ENCODE data around the gene DMAC2L.
"Not testable (repeated sequence)": the region's sequence is repeated elsewhere in the genome, so short reads cannot be mapped to it uniquely, and the experiment has no call there.

DMAC2L gene

DNA sequence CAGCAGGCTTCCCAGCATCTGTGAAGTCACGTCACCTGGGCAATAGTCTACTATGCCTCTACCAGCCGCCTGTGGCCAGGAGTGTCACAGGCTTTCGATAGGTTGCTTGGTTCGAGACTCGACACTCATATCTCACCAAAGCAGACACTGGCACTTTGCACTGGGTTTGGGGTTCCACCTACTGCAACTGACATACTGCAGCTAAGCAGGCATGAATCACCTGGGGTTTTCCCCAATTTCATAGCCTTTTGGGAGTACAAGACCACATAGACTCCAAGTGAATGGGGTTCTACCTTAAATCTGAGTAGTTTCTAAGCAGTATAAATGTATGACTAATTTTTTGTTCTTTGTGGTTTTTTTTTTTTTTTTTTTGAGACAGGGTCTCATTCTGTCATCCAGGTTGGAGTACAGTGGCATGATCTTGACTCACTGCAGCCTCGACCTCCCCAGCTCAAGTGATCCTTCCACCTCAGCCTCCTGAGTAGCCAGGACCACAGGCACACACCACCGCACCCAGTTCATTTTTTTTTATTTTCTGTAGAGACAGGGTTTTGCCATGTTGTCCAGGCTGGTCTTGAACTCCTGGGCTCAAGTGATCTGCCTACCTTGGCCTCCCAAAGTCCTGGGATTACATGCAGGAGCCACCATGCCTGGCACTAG is 32.1 kb downstream of the DMAC2L start:
- no peaks in the 10 kb centered on the region for H3K9me3 ChIP-seq (ENCODE audit: control insufficient read depth, low read depth, low read length)
- H3K27me3 ChIP-seq (ENCODE audit: control insufficient read depth, insufficient read depth, low read length): no peaks in the 10 kb centered on the region
- H3K27ac ChIP-seq (ENCODE audit: low read length): no peak overlapping the region
- H3K4me1 ChIP-seq (ENCODE audit: control insufficient read depth, low read depth, low read length): peaks cover 7% of the 10 kb centered on the region
- no peak overlapping the region for H3K9ac ChIP-seq (ENCODE audit: low read length)
- no peak overlapping the region for H3K4me3 ChIP-seq (ENCODE audit: low read length)
- no peaks in the 10 kb centered on the region for H3K36me3 ChIP-seq (ENCODE audit: control insufficient read depth, low read depth, low read length)

DNA sequence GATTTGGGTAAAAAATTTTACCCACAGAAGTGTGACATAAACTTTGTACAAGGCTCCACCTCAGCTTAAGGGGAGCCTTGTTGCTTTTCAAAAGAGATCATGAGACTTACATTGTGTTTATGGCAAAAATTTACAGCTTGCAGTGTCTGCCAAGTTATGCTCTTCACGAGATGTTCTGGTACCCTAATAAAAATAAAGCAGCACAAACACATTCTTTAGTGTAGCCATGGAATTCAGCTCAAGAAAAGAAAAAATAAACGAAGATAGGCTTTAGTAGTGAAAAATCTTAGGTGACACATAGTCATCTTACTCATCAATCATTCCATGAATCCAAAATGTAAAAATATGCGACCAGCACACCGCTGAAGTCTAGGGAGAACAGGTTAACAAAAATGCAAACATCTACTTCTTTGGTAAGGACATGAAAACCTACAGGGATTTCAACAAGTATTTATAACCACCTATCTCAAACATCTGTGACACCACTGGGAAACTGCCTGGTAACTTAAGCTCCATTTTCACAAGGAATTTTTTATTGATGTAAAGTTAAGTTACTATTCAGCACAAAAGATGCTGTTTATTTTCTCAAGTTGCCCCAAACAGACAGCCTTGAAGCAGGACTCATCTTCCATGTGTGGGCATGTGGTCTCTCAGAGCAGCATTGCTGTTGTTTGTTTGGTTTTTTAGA is 32.9 kb downstream of the DMAC2L start:
- Histone ChIP-seq H3K27ac (ENCODE audit: low read length) (no peak overlapping the region), H3K27me3 (ENCODE audit: control insufficient read depth, insufficient read depth, low read length) (no peaks in the 10 kb centered on the region), H3K9ac (ENCODE audit: low read length) (no peak overlapping the region), H3K9me3 (ENCODE audit: control insufficient read depth, low read depth, low read length) (no peaks in the 10 kb centered on the region), H3K4me3 (ENCODE audit: low read length) (no peak overlapping the region), H3K4me1 (ENCODE audit: control insufficient read depth, low read depth, low read length) (peaks cover 7% of the 10 kb centered on the region), H3K36me3 (ENCODE audit: control insufficient read depth, low read depth, low read length) (no peaks in the 10 kb centered on the region)

DNA sequence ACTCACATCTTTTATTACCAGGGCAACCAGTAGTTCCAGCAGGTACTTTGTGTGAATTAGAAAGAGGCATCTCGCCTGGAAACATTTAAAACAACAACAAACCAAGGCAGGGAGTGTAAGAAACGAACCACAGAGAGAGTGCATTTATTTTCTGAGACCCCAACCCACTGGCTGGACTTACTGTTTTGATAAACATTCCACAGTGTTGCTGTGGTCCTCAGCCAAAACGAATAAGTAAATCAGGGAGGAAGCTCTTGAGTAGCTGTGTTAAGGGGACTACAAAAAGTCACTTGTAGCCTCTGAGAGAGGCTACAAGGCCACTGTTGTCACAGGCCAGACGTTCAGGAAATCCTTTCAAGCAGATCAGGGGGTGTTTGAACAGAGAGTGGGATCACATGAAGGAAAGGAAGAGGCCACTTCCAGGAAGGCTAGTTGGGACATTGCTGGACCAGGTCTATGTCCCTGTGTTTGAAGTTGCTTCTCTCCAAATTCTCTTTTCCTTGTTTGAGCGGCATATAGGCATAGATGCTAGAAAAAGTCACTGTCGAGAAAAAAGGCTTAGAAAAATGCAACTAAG is 33.8 kb downstream of the DMAC2L start:
- Histone ChIP-seq H3K36me3 (ENCODE audit: control insufficient read depth, low read depth, low read length) (no peaks in the 10 kb centered on the region), H3K27ac (ENCODE audit: low read length) (no peak overlapping the region), H3K4me1 (ENCODE audit: control insufficient read depth, low read depth, low read length) (peaks cover 7% of the 10 kb centered on the region), H3K4me3 (ENCODE audit: low read length) (no peak overlapping the region), H3K9me3 (ENCODE audit: control insufficient read depth, low read depth, low read length) (no peaks in the 10 kb centered on the region), H3K9ac (ENCODE audit: low read length) (no peak overlapping the region), H3K27me3 (ENCODE audit: control insufficient read depth, insufficient read depth, low read length) (no peaks in the 10 kb centered on the region)

- peaks cover 7% of the 10 kb centered on the region for H3K4me1 ChIP-seq (ENCODE audit: control insufficient read depth, low read depth, low read length)
Measured at GRCh38 chr14:50347521-50347920, 35.4 kb downstream of the DMAC2L start.

GRCh38 chr14:50348933-50349332 is 36.8 kb downstream of the DMAC2L start:
- Histone ChIP-seq H3K27me3 (ENCODE audit: control insufficient read depth, insufficient read depth, low read length) (no peaks in the 10 kb centered on the region), H3K4me1 (ENCODE audit: control insufficient read depth, low read depth, low read length) (no peaks in the 10 kb centered on the region), H3K4me3 (ENCODE audit: low read length) (no peak overlapping the region), H3K9ac (ENCODE audit: low read length) (no peak overlapping the region), H3K36me3 (ENCODE audit: control insufficient read depth, low read depth, low read length) (no peaks in the 10 kb centered on the region), H3K27ac (ENCODE audit: low read length) (no peak overlapping the region), H3K9me3 (ENCODE audit: control insufficient read depth, low read depth, low read length) (no peaks in the 10 kb centered on the region)

More at GRCh38 chr14:50347521-50347920, 35.4 kb downstream of the DMAC2L start:
- H3K27ac ChIP-seq (ENCODE audit: low read length): no peak overlapping the region
- H3K9ac ChIP-seq (ENCODE audit: low read length): no peak overlapping the region
- no peak overlapping the region for H3K4me3 ChIP-seq (ENCODE audit: low read length)
- no peaks in the 10 kb centered on the region for H3K36me3 ChIP-seq (ENCODE audit: control insufficient read depth, low read depth, low read length)
- H3K9me3 ChIP-seq (ENCODE audit: control insufficient read depth, low read depth, low read length): no peaks in the 10 kb centered on the region
- H3K27me3 ChIP-seq (ENCODE audit: control insufficient read depth, insufficient read depth, low read length): no peaks in the 10 kb centered on the region

DNA sequence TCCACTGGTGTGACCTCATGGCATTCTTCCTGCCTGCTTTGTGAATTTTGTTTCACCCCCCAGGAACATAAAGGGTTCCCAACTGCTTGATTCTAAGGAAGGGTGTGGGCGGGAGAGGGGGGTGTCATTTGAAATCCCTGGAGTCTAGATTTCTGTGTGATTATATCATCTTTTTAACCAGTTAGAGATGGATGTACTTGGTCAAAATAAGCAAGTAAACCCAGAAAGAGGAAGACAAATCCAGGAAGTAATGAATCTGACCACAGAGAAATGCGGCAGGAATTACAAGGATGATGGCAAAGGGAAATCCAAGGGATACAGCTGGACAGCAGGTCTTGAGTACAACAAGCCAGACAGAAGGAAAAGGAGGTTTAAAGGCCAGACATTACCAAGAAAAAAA is 38.9 kb downstream of the DMAC2L start:
- H3K27me3 ChIP-seq (ENCODE audit: control insufficient read depth, insufficient read depth, low read length): no peaks in the 10 kb centered on the region
- H3K36me3 ChIP-seq (ENCODE audit: control insufficient read depth, low read depth, low read length): no peaks in the 10 kb centered on the region
- no peaks in the 10 kb centered on the region for H3K9me3 ChIP-seq (ENCODE audit: control insufficient read depth, low read depth, low read length)
- no peak overlapping the region for H3K9ac ChIP-seq (ENCODE audit: low read length)
- H3K27ac ChIP-seq (ENCODE audit: low read length): no peak overlapping the region
- no peaks in the 10 kb centered on the region for H3K4me1 ChIP-seq (ENCODE audit: control insufficient read depth, low read depth, low read length)
- H3K4me3 ChIP-seq (ENCODE audit: low read length): no peak overlapping the region

DNA sequence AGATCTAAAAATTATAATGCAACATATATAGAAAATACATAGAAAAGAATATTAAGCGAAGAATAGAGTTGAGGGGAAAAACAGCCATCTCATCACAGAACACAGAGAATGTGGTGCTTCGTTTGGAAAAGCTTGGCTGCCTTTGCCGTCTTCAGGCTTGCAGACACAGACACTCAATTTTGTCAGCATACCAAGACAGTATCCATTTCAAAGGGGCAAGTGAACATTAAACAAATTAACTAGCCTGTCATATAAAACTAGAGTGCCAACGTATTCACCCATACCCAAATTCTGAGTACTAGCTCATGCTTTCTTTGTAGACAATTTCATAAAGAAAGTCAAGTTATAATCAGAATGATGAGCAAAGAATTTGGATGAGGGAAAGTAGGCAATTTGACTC is 40.5 kb downstream of the DMAC2L start:
- Histone ChIP-seq H3K36me3 (ENCODE audit: control insufficient read depth, low read depth, low read length) (no peaks in the 10 kb centered on the region), H3K9ac (ENCODE audit: low read length) (no peak overlapping the region), H3K9me3 (ENCODE audit: control insufficient read depth, low read depth, low read length) (no peaks in the 10 kb centered on the region), H3K27me3 (ENCODE audit: control insufficient read depth, insufficient read depth, low read length) (no peaks in the 10 kb centered on the region), H3K4me3 (ENCODE audit: low read length) (no peak overlapping the region), H3K4me1 (ENCODE audit: control insufficient read depth, low read depth, low read length) (no peaks in the 10 kb centered on the region), H3K27ac (ENCODE audit: low read length) (no peak overlapping the region)

DNA sequence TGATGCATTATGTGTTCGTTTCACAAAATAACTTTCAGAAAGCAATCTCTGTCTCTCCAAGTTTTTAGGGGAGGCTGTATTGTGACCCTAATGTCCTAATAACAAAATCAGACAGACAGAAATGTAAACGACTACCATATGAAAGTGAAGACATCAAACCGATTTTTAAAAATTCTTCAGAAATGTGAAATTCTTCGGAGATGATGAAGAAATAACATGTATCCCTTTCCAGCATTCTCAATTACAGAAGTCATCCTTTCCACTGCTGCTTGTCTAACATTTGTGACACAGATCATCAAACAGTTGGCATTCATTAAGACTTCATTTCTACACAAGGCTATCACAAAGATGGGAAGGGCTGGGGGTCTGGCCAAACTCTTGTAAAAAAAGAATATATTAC is 41.0 kb downstream of the DMAC2L start:
- H3K27ac ChIP-seq (ENCODE audit: low read length): no peak overlapping the region
- H3K36me3 ChIP-seq (ENCODE audit: control insufficient read depth, low read depth, low read length): no peaks in the 10 kb centered on the region
- H3K4me3 ChIP-seq (ENCODE audit: low read length): no peak overlapping the region
- H3K27me3 ChIP-seq (ENCODE audit: control insufficient read depth, insufficient read depth, low read length): no peaks in the 10 kb centered on the region
- no peak overlapping the region for H3K9ac ChIP-seq (ENCODE audit: low read length)
- H3K9me3 ChIP-seq (ENCODE audit: control insufficient read depth, low read depth, low read length): no peaks in the 10 kb centered on the region
- H3K4me1 ChIP-seq (ENCODE audit: control insufficient read depth, low read depth, low read length): no peaks in the 10 kb centered on the region

DNA sequence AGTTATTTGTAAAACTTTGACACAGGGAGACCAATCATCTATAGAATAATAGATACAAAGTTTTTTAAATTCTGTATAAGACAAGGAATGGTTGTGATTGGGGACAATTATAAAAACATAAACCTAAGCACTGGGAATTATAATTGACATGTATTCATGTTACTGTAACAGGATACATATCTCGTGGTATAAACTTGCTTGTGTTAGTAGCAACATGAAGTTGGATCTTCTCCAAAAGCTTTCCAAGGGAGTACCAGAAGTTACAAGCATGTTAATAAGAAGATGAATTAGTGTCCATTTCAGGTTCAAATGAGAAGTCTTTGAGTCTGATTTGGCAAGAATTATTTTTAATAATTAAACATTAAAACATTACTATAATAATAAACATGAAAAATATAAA is 42.4 kb downstream of the DMAC2L start:
- H3K4me1 ChIP-seq (ENCODE audit: control insufficient read depth, low read depth, low read length): no peaks in the 10 kb centered on the region
- H3K27me3 ChIP-seq (ENCODE audit: control insufficient read depth, insufficient read depth, low read length): no peaks in the 10 kb centered on the region
- no peak overlapping the region for H3K9ac ChIP-seq (ENCODE audit: low read length)

DNA sequence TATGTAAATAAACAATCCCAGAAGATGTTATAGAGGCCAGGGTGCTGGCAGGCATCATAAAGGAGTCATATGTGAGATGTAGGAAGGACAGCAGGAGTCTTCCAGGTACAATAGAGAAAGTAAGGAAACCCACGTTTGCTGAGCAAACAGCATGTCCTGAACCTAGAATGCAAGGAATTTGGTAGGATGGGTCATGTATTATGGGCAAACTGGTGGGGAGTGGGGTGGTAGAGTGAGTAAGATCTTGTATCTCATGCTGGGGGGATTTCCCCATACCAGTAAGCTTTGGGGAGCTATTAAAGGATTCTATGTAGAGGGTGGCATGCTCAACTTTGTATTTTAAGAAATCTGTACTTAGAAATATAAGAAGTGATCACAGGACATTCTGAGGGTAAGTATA is 43.6 kb downstream of the DMAC2L start:
- Histone ChIP-seq H3K27ac (ENCODE audit: low read length) (no peak overlapping the region), H3K9me3 (ENCODE audit: control insufficient read depth, low read depth, low read length) (no peaks in the 10 kb centered on the region), H3K4me1 (ENCODE audit: control insufficient read depth, low read depth, low read length) (no peaks in the 10 kb centered on the region), H3K4me3 (ENCODE audit: low read length) (no peak overlapping the region), H3K9ac (ENCODE audit: low read length) (no peak overlapping the region), H3K27me3 (ENCODE audit: control insufficient read depth, insufficient read depth, low read length) (no peaks in the 10 kb centered on the region), H3K36me3 (ENCODE audit: control insufficient read depth, low read depth, low read length) (no peaks in the 10 kb centered on the region)

More for the DNA sequence above, 42.4 kb downstream of the DMAC2L start:
- Histone ChIP-seq H3K36me3 (ENCODE audit: control insufficient read depth, low read depth, low read length) (no peaks in the 10 kb centered on the region), H3K9me3 (ENCODE audit: control insufficient read depth, low read depth, low read length) (no peaks in the 10 kb centered on the region), H3K27ac (ENCODE audit: low read length) (no peak overlapping the region), H3K4me3 (ENCODE audit: low read length) (no peak overlapping the region)

- not testable (repeated sequence) for H3K27ac ChIP-seq (ENCODE audit: low read length); H3K36me3 ChIP-seq (ENCODE audit: control insufficient read depth, low read depth, low read length); H3K4me1 ChIP-seq (ENCODE audit: control insufficient read depth, low read depth, low read length); H3K27me3 ChIP-seq (ENCODE audit: control insufficient read depth, insufficient read depth, low read length); H3K9ac ChIP-seq (ENCODE audit: low read length); H3K4me3 ChIP-seq (ENCODE audit: low read length); H3K9me3 ChIP-seq (ENCODE audit: control insufficient read depth, low read depth, low read length)
Measured at GRCh38 chr14:50356283-50356682, 44.2 kb downstream of the DMAC2L start.

DNA sequence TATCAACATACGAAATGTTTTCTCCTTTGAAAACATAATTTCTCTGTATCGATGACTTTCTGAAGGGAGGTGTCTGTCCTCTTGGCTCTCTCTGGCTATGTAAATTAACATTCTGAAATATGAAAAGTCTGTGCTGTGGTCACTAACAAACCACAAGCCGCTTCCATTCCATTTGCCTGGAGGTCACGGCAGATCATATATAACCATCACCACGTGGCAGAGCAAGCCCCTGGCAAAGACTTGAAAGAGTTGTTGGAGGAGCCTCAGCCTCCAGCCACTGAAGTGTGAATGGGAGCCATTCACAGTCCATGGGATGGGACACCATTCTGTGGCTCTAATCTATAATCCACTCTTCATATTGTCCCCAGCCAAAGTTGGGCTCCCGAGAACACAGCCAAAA is 45.0 kb downstream of the DMAC2L start:
- H3K4me3 ChIP-seq (ENCODE audit: low read length): no peak overlapping the region
- H3K9ac ChIP-seq (ENCODE audit: low read length): no peak overlapping the region
- no peak overlapping the region for H3K27ac ChIP-seq (ENCODE audit: low read length)
- H3K27me3 ChIP-seq (ENCODE audit: control insufficient read depth, insufficient read depth, low read length): no peaks in the 10 kb centered on the region
- H3K36me3 ChIP-seq (ENCODE audit: control insufficient read depth, low read depth, low read length): no peaks in the 10 kb centered on the region
- H3K4me1 ChIP-seq (ENCODE audit: control insufficient read depth, low read depth, low read length): no peaks in the 10 kb centered on the region
- H3K9me3 ChIP-seq (ENCODE audit: control insufficient read depth, low read depth, low read length): no peaks in the 10 kb centered on the region
